Adipocyte (in vitro differentiated cells): ENCODE data around the gene PGK2.
"Not testable (repeated sequence)": the region's sequence is repeated elsewhere in the genome, so short reads cannot be mapped to it uniquely, and the experiment has no call there.

Source experiments
- DNase-seq: peaks from one replicate; pipeline ENCODE4 v3.0.0-alpha.2; 2015; ENCODE audit warnings: low read depth
- H3K27me3 ChIP-seq: replicated peaks from 2 replicates; pipeline ENCODE4 v1.7.0; 2013; ENCODE audit warnings: mild to moderate bottlenecking, low read length, moderate library complexity; ENCODE audit not compliant: control insufficient read depth, insufficient read depth
- H3K36me3 ChIP-seq: 2 replicates; pipeline ENCODE4 v1.7.0; 2013; ENCODE audit warnings: low read length, mild to moderate bottlenecking, moderate library complexity; ENCODE audit not compliant: control insufficient read depth, insufficient read depth, severe bottlenecking
- H3K4me1 ChIP-seq: 2 replicates; pipeline ENCODE4 v1.7.0; 2013; ENCODE audit warnings: mild to moderate bottlenecking, low read length, moderate library complexity; ENCODE audit not compliant: control insufficient read depth, insufficient read depth
- H3K4me3 ChIP-seq: 2 replicates; pipeline ENCODE4 v1.7.0; 2013; ENCODE audit warnings: mild to moderate bottlenecking, low read length, moderate library complexity
- H3K9ac ChIP-seq: 2 replicates; pipeline ENCODE4 v1.7.0; 2013; ENCODE audit warnings: mild to moderate bottlenecking, low read length, moderate library complexity
- H3K9me3 ChIP-seq: 2 replicates; pipeline ENCODE4 v1.7.0; 2013; ENCODE audit warnings: mild to moderate bottlenecking, low read length, moderate library complexity; ENCODE audit not compliant: control insufficient read depth

Gene PGK2

GRCh38 chr6:49787176-49787575 is at the start of gene PGK2:
Gene PGK2, minus strand, starts transcription at chr6:49787285. Its CDS starts 98 bp downstream, at chr6:49787187.
- no peaks in the 10 kb centered on the region for H3K36me3 ChIP-seq
- H3K4me1 ChIP-seq, result no peaks in the 10 kb centered on the region
- H3K9ac ChIP-seq, result no peak within 1 kb of the TSS
- no peaks in the 10 kb centered on the region for H3K27me3 ChIP-seq
- H3K9me3 ChIP-seq, result no peaks in the 10 kb centered on the region
- no peak within 1 kb of the TSS for H3K4me3 ChIP-seq
- no peak for DNase-seq

DNA sequence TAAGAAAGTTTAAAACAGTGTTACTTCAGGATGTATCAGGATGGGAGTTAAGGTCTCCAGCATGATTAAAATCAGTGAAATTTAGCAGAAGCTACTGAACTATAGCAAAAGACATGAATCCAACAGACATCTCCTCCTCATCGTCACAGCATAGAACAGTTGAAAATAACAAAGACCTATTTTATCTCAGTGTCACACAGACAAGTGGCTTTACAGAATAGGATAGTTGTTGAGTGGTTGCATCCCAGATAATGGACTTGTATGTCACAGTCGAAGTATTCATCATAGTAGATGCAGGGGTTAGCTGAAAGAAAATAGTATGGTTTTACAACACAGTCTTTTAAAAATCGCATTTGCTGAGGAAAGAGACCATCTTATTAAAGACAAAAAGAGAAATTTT is 48.1 kb upstream of the PGK2 start:
- DNase-seq, result no peak
- no peaks in the 10 kb centered on the region for H3K36me3 ChIP-seq
- H3K4me3 ChIP-seq, result no peak overlapping the region
- no peaks in the 10 kb centered on the region for H3K9me3 ChIP-seq
- H3K4me1 ChIP-seq, result no peaks in the 10 kb centered on the region
- H3K27me3 ChIP-seq, result no peaks in the 10 kb centered on the region
- no peak overlapping the region for H3K9ac ChIP-seq

- DNase-seq, result no peak
- no peaks in the 10 kb centered on the region for H3K36me3 ChIP-seq
- no peak overlapping the region for H3K4me3 ChIP-seq
- no peaks in the 10 kb centered on the region for H3K9me3 ChIP-seq
- H3K9ac ChIP-seq, result no peak overlapping the region
- no peaks in the 10 kb centered on the region for H3K27me3 ChIP-seq
- no peaks in the 10 kb centered on the region for H3K4me1 ChIP-seq
Measured at GRCh38 chr6:49833386-49833785, 46.3 kb upstream of the PGK2 start.

- no peaks in the 10 kb centered on the region for H3K36me3 ChIP-seq
- no peaks in the 10 kb centered on the region for H3K4me1 ChIP-seq
- no peak overlapping the region for H3K9ac ChIP-seq
- no peak for DNase-seq
- no peaks in the 10 kb centered on the region for H3K9me3 ChIP-seq
- no peak overlapping the region for H3K4me3 ChIP-seq
- no peaks in the 10 kb centered on the region for H3K27me3 ChIP-seq
Measured at GRCh38 chr6:49826743-49827406, 39.8 kb upstream of the PGK2 start.

DNA sequence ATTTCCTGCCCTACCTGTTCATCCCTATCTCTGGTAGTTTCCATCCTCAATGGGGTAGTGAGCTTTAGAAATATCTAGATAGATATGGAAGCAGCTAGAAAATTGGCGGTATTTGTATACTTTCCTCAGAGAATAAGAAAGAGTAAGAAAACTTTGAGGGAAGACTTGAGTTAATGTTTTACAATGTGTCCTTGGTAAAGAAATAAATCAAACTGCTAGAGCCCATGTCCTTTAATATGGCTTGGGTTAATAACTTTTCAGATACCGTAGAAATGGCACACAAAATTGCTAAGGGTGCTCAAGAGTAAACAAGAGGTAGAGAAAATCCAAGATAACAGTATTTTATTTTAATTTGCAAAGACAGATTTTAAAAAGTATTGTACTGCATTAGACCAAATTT is 28.1 kb upstream of the PGK2 start:
- no peak overlapping the region for H3K9ac ChIP-seq
- no peak overlapping the region for H3K4me3 ChIP-seq
- no peaks in the 10 kb centered on the region for H3K9me3 ChIP-seq
- DNase-seq, result no peak
- no peaks in the 10 kb centered on the region for H3K4me1 ChIP-seq
- H3K27me3 ChIP-seq, result no peaks in the 10 kb centered on the region
- no peaks in the 10 kb centered on the region for H3K36me3 ChIP-seq

- no peak overlapping the region for H3K4me3 ChIP-seq
- no peak for DNase-seq
- H3K36me3 ChIP-seq, result no peaks in the 10 kb centered on the region
- no peaks in the 10 kb centered on the region for H3K9me3 ChIP-seq
- no peak overlapping the region for H3K9ac ChIP-seq
- no peaks in the 10 kb centered on the region for H3K27me3 ChIP-seq
- H3K4me1 ChIP-seq, result no peaks in the 10 kb centered on the region
Measured at GRCh38 chr6:49813248-49813647, 26.2 kb upstream of the PGK2 start.

DNA sequence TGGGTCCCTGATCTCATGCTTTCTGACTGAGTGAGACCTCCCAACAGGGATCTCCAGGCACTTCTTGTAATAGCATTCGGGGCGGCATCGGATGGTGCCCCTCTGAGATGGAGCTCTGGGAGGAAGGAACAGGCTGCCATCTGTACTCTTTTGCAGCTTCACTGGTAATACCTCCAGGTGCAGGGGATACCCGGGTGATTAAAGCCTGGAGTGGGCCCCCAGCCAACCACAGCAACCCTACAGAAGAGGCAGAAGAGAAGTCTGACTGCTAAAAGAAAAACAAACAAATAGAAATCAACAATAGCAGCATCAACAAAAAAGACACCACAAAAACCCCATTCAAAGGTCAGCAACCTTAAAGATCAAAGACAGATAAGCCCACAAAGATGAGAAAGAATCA is 19.1 kb upstream of the PGK2 start:
- no peak overlapping the region for H3K9ac ChIP-seq
- H3K4me1 ChIP-seq, result no peaks in the 10 kb centered on the region
- no peaks in the 10 kb centered on the region for H3K27me3 ChIP-seq
- H3K4me3 ChIP-seq, result no peak overlapping the region
- H3K9me3 ChIP-seq, result no peaks in the 10 kb centered on the region
- H3K36me3 ChIP-seq, result no peaks in the 10 kb centered on the region
- no peak for DNase-seq

GRCh38 chr6:49805246-49805645 is 18.2 kb upstream of the PGK2 start:
- Histone ChIP-seq H3K4me1 (no peaks in the 10 kb centered on the region), H3K9me3 (no peaks in the 10 kb centered on the region), H3K27me3 (no peaks in the 10 kb centered on the region), H3K36me3 (no peaks in the 10 kb centered on the region), H3K4me3 (no peak overlapping the region), H3K9ac (no peak overlapping the region)
- DNase-seq, result no peak

DNA sequence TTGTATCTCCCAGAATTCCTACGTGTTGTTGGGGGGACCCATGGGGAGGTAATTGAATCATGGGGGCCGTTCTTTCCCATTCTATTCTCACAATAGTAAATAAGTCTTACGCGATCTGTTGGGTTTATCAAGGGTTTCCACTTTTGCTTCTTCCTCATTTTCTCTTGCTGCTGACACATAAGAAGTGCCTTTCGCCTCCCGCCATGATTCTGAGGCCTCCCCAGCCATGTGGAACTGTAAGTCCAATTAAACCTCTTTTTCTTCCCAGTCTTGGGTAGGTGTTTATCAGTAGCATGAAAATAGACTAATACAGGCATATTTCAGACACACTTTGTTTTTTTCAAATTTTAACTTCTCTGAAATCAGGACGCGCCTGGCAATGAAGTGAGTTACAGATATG is 14.4 kb upstream of the PGK2 start:
- H3K4me3 ChIP-seq, result no peak overlapping the region
- H3K27me3 ChIP-seq, result no peaks in the 10 kb centered on the region
- DNase-seq, result no peak
- H3K4me1 ChIP-seq, result no peaks in the 10 kb centered on the region
- H3K9ac ChIP-seq, result no peak overlapping the region
- no peaks in the 10 kb centered on the region for H3K9me3 ChIP-seq
- H3K36me3 ChIP-seq, result no peaks in the 10 kb centered on the region

GRCh38 chr6:49799090-49799489 is 12.0 kb upstream of the PGK2 start:
- Histone ChIP-seq H3K4me1 (no peaks in the 10 kb centered on the region), H3K36me3 (no peaks in the 10 kb centered on the region), H3K4me3 (no peak overlapping the region), H3K9ac (no peak overlapping the region), H3K27me3 (no peaks in the 10 kb centered on the region), H3K9me3 (no peaks in the 10 kb centered on the region)
- DNase-seq, result no peak

DNA sequence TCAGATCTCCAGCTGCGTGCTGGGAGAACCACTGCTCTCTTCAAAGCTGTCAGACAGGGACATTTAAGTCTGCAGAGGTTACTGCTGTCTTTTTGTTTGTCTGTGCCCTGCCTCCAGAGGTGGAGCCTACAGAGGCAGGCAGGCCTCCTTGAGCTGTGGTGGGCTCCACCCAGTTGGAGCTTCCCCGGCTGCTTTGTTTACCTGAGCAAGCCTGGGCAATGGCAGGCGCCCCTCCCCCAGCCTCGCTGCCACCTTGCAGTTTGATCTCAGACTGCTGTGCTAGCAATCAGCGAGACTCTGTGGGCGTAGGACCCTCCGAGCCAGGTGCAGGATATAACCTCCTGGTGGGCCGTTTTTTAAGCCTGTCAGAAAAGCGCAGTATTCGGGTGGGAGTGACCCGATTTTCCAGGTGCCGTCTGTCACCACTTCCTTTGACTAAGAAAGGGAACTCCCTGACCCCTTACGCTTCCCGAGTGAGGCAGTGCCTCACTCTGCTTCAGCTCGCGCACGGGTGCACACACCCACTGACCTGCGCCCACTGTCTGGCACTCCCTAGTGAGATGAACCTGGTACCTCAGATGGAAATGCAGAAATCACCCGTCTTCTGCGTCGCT is 9.9 kb upstream of the PGK2 start:
- H3K4me1 ChIP-seq, H3K27me3 ChIP-seq, H3K4me3 ChIP-seq, H3K9me3 ChIP-seq, DNase-seq, H3K36me3 ChIP-seq, H3K9ac ChIP-seq: not testable (repeated sequence)

DNA sequence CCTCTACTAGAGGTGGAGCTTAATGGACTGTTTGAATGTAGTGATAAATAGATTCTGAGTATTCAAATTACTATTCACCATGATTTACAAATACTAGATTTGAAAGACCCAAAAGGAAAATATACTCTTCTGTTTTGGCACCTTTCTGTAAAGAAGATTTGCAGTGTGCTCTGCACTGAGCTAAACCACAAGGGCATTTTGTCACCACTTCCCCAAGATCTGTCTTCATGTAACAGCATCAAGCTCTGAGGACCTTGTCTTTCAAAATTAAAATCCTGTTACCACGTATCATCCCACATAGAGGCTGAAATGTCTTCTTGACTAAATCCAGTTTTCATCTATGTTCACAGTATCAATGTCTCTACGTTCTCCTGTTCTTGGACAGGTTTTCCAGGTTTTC is 3.3 kb upstream of the PGK2 start:
- Histone ChIP-seq H3K9ac (no peak overlapping the region), H3K9me3 (no peaks in the 10 kb centered on the region), H3K27me3 (no peaks in the 10 kb centered on the region), H3K4me3 (no peak overlapping the region), H3K4me1 (no peaks in the 10 kb centered on the region), H3K36me3 (no peaks in the 10 kb centered on the region)
- no peak for DNase-seq
